CD14-positive monocyte (primary cell): ENCODE results near the gene POLR2J2. TPM values are rescaled to one million over a fixed set of nuclear protein-coding genes. Genes with fewer than 3 reads are reported as not detected.
"Not testable (repeated sequence)": the region's sequence is repeated elsewhere in the genome, so short reads cannot be mapped to it uniquely, and the experiment has no call there.

ENCODE experiments used
- DNase-seq, 3 donors: peaks; one replicate each; pipeline ENCODE4 v3.0.0-alpha.2; 2011 to 2022
- H2AFZ ChIP-seq: 2 replicates; pipeline ENCODE4 v1.6.0; 2012; ENCODE audit warnings: mild to moderate bottlenecking, low read depth, low read length, inconsistent platforms; ENCODE audit not compliant: insufficient read depth, poor library complexity, severe bottlenecking
- H3K27ac ChIP-seq, 2 donors: 1 replicate in 1 of 2; 2 replicates in 1 of 2; pipeline ENCODE4 v1.5.1; 2012 to 2013; ENCODE audit warnings: low read length in 2 of 2, control low read depth in 1 of 2, inconsistent platforms in 1 of 2, low read depth in 1 of 2, mild to moderate bottlenecking in 1 of 2
- H3K27me3 ChIP-seq, 2 donors: one replicate each; pipeline versions ENCODE4 v1.6.0 to v1.6.1; 2011 to 2013; ENCODE audit warnings: low read length in 2 of 2; ENCODE audit not compliant: control insufficient read depth in 2 of 2, insufficient read depth in 2 of 2
- H3K36me3 ChIP-seq, 2 donors: replicated peaks in 1 of 2; 1 replicate in 1 of 2; 2 replicates in 1 of 2; pipeline versions ENCODE4 v1.5.1 to v1.6.1; 2012 to 2013; ENCODE audit warnings: low read length in 2 of 2, control low read depth in 1 of 2, inconsistent platforms in 1 of 2, mild to moderate bottlenecking in 1 of 2; ENCODE audit not compliant: insufficient read depth in 2 of 2, control insufficient read depth in 1 of 2
- H3K4me1 ChIP-seq, 2 donors: 1 replicate in 1 of 2; 2 replicates in 1 of 2; pipeline versions ENCODE4 v1.5.1 to v1.6.1; 2012 to 2013; ENCODE audit warnings: low read length in 2 of 2, control low read depth in 1 of 2, inconsistent platforms in 1 of 2, mild to moderate bottlenecking in 1 of 2, moderate library complexity in 1 of 2; ENCODE audit not compliant: insufficient read depth in 2 of 2, control insufficient read depth in 1 of 2
- H3K4me2 ChIP-seq: replicated peaks from 2 replicates; pipeline ENCODE3; 2012; ENCODE audit warnings: low read length, moderate library complexity, mild to moderate bottlenecking; ENCODE audit not compliant: poor library complexity, severe bottlenecking; ENCODE audit errors: extremely low read depth
- H3K4me3 ChIP-seq, 3 experiments: fragments of 200-600 bp in 1 of 3; sonication (generic) in 1 of 3; replicated peaks in 1 of 3; 1 replicate in 2 of 3; 2 replicates in 1 of 3; pipeline ENCODE4 v1.5.1; 2011 to 2013; ENCODE audit warnings: low read length in 3 of 3, mild to moderate bottlenecking in 3 of 3, control low read depth in 2 of 3, low read depth in 2 of 3, inconsistent platforms in 1 of 3, moderate library complexity in 1 of 3
- H3K79me2 ChIP-seq: 2 replicates; pipeline ENCODE4 v1.6.0; 2012; ENCODE audit warnings: mild to moderate bottlenecking, control low read depth, inconsistent platforms, low read length, moderate library complexity; ENCODE audit not compliant: insufficient read depth
- H3K9ac ChIP-seq: 2 replicates; pipeline ENCODE4 v1.6.0; 2017; ENCODE audit warnings: low read length, mild to moderate bottlenecking; ENCODE audit not compliant: insufficient read depth, poor library complexity, severe bottlenecking
- H3K9me3 ChIP-seq, 2 donors: replicated peaks in 1 of 2; 1 replicate in 1 of 2; 2 replicates in 1 of 2; pipeline versions ENCODE4 v1.5.1 to v1.6.1; 2012 to 2013; ENCODE audit warnings: low read length in 2 of 2, control low read depth in 1 of 2; ENCODE audit not compliant: control insufficient read depth in 1 of 2, insufficient read depth in 1 of 2
- H4K20me1 ChIP-seq: 2 replicates; pipeline ENCODE4 v1.6.0; 2012; ENCODE audit warnings: mild to moderate bottlenecking, low read length, control low read depth, moderate library complexity; ENCODE audit not compliant: insufficient read depth
- H3K27ac Mint-ChIP-seq, 7 donors: one replicate each; pipeline ENCODE4 v1.8.0; 2020; ENCODE audit warnings: mild to moderate bottlenecking in 7 of 7, mixed read lengths in 7 of 7, moderate library complexity in 6 of 7, inconsistent platforms in 2 of 7
- H3K27me3 Mint-ChIP-seq, 3 donors: one replicate each; pipeline ENCODE4 v1.8.0; 2021 to 2022; ENCODE audit warnings: low read depth in 3 of 3, mild to moderate bottlenecking in 3 of 3, mixed read lengths in 3 of 3, moderate library complexity in 3 of 3, inconsistent platforms in 1 of 3
- H3K36me3 Mint-ChIP-seq, 2 donors: one replicate each; pipeline ENCODE4 v1.8.0; 2020; ENCODE audit warnings: mixed read lengths in 2 of 2, inconsistent platforms in 1 of 2, mild to moderate bottlenecking in 1 of 2
- H3K4me1 Mint-ChIP-seq: one replicate; pipeline ENCODE4 v1.8.0; 2020; ENCODE audit warnings: mild to moderate bottlenecking, mixed read lengths
- H3K4me3 Mint-ChIP-seq, 2 donors: one replicate each; pipeline ENCODE4 v1.8.0; 2020; ENCODE audit warnings: mild to moderate bottlenecking in 2 of 2, mixed read lengths in 2 of 2, moderate library complexity in 1 of 2
- H3K9me3 Mint-ChIP-seq, 7 donors: one replicate each; pipeline ENCODE4 v1.8.0; 2020 to 2022; ENCODE audit warnings: mixed read lengths in 7 of 7, mild to moderate bottlenecking in 6 of 7, moderate library complexity in 6 of 7, inconsistent platforms in 2 of 7
- WGBS: methylation state at CpG from one replicate; pipeline ENCODE4 v1.1.5; 2013; ENCODE audit warnings: missing lambda C conversion rate; ENCODE audit not compliant: insufficient coverage; 5-methylcytosine and 5-hydroxymethylcytosine counted together
- intact Hi-C, 2 donors: fragments of 100-400 bp; cut with micrococcal nuclease; formaldehyde crosslinking; loops; one replicate each; pipeline versions ENCODE4 v1.15.0 to v1.15.1; 2023
- polyA plus RNA-seq, 3 donors: library from polyadenylated mRNA; depleted of rRNA in 1 of 3; unstranded in 2 of 3; stranded (reverse) in 1 of 3; fragments of 300-500 nt in 2 of 3; fragments of >200 nt in 1 of 3; fragmentation: Illumina TruSeq in 2 of 3; gene quantifications; 1 replicate in 2 of 3; 2 replicates in 1 of 3; pipeline ENCODE4 v1.2.3, GENCODE V29; 2012 to 2021

Gene POLR2J2
- polyA plus RNA-seq, 3 donors, result 1.1 to 5.5 (median 1.2) TPM

DNA sequence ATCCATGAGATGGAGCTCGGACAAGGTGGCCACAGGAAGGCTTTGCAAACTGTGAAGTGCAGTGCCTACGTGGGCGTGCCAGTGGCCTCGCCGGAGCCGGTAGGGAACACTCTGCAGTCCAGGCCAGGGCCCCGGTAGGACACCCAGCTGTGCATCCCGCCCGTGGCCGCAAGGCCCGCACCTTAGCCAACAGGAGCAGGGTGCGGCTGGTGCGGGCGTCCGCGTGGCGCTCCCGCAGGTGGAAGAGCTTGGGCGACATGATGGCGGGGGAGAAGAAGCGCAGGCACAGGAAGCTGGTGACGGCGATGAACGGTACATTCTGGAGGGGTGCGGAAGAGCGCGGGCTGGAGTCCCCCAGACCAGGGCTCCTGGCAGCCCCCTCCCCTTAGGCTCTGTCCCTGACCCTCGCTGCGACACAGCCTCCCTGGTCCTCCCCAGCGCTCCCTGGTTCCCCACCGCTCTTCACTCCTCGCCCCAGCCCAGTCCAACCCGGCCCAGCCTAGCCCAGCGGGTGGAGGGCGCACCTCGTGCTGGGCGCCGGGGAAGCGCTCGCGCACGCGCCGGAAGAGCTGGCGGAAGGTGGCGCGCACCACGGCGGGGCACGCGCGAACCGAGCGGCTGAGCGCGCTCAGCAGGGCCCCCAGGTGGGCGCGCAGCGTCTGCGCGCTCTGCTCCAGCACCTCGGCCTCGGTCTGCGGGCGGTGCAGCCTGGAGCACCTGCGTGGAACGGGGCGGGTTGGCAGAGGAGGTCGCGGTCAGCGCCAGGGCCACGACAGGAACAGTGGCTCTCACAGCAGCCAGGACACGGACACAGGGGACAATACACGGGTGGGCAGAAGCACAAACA lies 18.2 kb upstream of the POLR2J2 start:
- H3K9me3 Mint-ChIP-seq, H3K4me2 ChIP-seq, H2AFZ ChIP-seq, H3K4me3 Mint-ChIP-seq, H3K9ac ChIP-seq, intact Hi-C loops, H3K36me3 ChIP-seq, DNase-seq, H3K4me3 ChIP-seq, H3K36me3 Mint-ChIP-seq, H3K9me3 ChIP-seq, H3K27me3 Mint-ChIP-seq, H3K27ac ChIP-seq, H3K27me3 ChIP-seq, H3K4me1 ChIP-seq, H3K4me1 Mint-ChIP-seq, H4K20me1 ChIP-seq, H3K79me2 ChIP-seq, H3K27ac Mint-ChIP-seq: not testable (repeated sequence)
- WGBS, result no CpG with 5 or more reads among the region's 74 CpGs

DNA sequence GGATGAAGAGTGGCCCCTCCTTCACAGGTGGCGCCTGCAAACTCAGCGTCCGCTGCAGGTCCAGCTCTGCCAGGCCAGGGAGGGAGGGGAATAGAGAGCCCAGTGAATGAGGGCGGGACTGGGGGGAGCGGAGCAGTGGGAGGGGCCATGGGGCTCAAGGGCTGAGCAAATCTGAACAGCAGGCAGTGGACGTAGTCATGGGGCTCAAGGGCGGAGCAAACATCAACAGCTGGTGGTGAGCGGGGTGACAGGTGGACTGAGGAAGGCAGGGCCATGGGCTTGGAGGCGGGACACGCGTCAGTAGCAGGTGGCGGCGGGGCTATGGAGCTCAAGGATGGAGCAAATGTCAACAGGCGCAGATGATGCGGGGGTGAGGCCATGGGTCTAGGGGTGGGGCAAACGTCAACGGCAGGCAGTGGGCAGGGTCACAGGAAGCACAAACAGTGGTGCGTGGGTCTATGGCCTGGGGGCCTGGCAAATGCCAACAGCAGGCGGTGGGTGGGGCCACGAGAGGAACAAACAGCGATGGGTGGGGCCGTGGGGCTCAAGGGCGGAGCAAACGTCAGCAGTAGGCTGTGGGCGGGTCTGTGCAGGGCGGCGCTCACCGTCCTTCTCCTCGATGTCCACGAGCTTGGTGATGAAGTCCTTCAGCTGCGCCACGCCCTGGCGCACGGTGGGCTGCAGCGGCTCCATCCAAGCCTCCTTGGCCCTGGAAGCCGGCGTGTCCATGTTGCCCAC lies 17.0 kb upstream of the POLR2J2 start:
- H3K79me2 ChIP-seq, H3K9me3 ChIP-seq, H4K20me1 ChIP-seq, H3K36me3 ChIP-seq, H3K9ac ChIP-seq, H3K4me1 Mint-ChIP-seq, H3K4me1 ChIP-seq, H3K27me3 Mint-ChIP-seq, H3K36me3 Mint-ChIP-seq, H3K9me3 Mint-ChIP-seq, H2AFZ ChIP-seq, intact Hi-C loops, H3K4me2 ChIP-seq, H3K4me3 Mint-ChIP-seq, H3K27ac Mint-ChIP-seq, H3K4me3 ChIP-seq, H3K27me3 ChIP-seq, DNase-seq, H3K27ac ChIP-seq: not testable (repeated sequence)
- WGBS, result no CpG with 5 or more reads among the region's 37 CpGs

DNA sequence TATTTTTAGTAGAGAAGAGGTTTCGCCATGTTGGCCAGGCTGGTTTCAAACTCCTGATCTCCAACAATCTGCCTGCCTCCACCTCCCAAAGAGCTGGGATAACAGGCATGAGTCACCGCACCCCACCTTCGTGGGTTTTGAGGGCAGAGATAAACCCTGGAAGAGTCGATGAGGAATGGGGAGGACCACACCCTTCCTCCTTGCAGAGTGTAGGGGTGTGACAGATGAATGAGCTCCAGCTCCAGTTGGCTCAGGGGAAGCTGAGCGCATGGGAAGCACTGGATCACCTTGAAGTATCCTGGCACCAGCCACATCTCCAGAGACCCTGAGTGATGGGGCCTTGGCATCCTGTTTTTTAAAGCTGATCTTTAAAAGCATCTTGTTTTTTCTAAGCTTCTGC lies 11.1 kb upstream of the POLR2J2 start:
- H3K36me3 ChIP-seq, H3K36me3 Mint-ChIP-seq, H3K4me1 ChIP-seq, H3K4me3 ChIP-seq, H2AFZ ChIP-seq, H3K27me3 ChIP-seq, H3K79me2 ChIP-seq, H3K4me3 Mint-ChIP-seq, intact Hi-C loops, H3K4me2 ChIP-seq, H3K4me1 Mint-ChIP-seq, H3K27ac Mint-ChIP-seq, H3K27me3 Mint-ChIP-seq, H4K20me1 ChIP-seq, H3K9me3 ChIP-seq, DNase-seq, H3K9ac ChIP-seq, H3K27ac ChIP-seq, H3K9me3 Mint-ChIP-seq: not testable (repeated sequence)
- no CpG with 5 or more reads among the region's 5 CpGs for WGBS

DNA sequence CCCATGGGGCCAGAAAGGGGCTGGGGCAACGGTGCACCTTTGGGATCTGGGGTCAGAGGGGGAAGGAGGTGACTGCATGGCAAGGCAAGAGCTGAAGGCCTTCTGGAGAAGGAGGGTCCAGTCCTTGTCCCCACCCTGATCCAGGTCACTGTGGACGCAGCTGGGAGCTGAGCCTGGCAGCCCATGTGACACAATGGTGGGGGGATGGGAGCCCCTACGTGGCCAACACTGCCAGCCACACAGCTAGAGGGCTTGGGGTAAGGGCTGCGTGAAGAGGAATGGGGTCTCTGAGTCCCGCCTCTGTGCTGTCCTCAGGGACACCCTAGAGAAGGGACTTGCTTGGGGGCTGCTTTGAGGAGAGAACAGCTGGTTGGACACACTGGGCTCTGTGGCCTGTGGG lies 9.3 kb upstream of the POLR2J2 start:
- H3K4me2 ChIP-seq, H2AFZ ChIP-seq, H3K27ac Mint-ChIP-seq, H3K27ac ChIP-seq, H3K4me1 Mint-ChIP-seq, DNase-seq, H3K4me3 ChIP-seq, H3K4me3 Mint-ChIP-seq, H3K36me3 ChIP-seq, H3K9ac ChIP-seq, H3K9me3 ChIP-seq, H3K27me3 ChIP-seq, H3K4me1 ChIP-seq, intact Hi-C loops, H3K27me3 Mint-ChIP-seq, H3K79me2 ChIP-seq, H3K36me3 Mint-ChIP-seq, H4K20me1 ChIP-seq, H3K9me3 Mint-ChIP-seq: not testable (repeated sequence)
- no CpG with 5 or more reads among the region's 5 CpGs for WGBS
